ENCODE data around the gene YIF1A. TPM values are rescaled to one million over a fixed set of nuclear protein-coding genes. Genes with fewer than 3 reads are reported as not detected.

The YIF1A gene
- total RNA-seq, 1 experiment from 2014 or later: 64.3 TPM

- H4K8ac ChIP-seq (replicated peaks; ENCODE audit: insufficient read length, low read depth, low read length): no peak overlapping the region
- no peaks in the 10 kb centered on the region for H3K79me2 ChIP-seq (ENCODE audit: insufficient read depth, low read length)
- H3K18ac ChIP-seq (ENCODE audit: insufficient read length, low read depth, low read length): no peak overlapping the region
- no peak overlapping the region for H3K4me3 Mint-ChIP-seq
- H2AFZ ChIP-seq (ENCODE audit: low read length): no peak overlapping the region
- no peak overlapping the region for H4K5ac ChIP-seq (ENCODE audit: insufficient read length, low read depth, low read length)
- H3K27me3 ChIP-seq (ENCODE audit: insufficient read depth, low read length): no peaks in the 10 kb centered on the region
- no peaks in the 10 kb centered on the region for H3K79me1 ChIP-seq (ENCODE audit: insufficient read depth, low read depth, low read length, poor library complexity, severe bottlenecking)
- H2BK20ac ChIP-seq (ENCODE audit: low read depth, low read length, poor library complexity, severe bottlenecking): no peak overlapping the region
- DNase-seq: no peak
- H3T11ph ChIP-seq (ENCODE audit: low read length): no peak overlapping the region
- 0 out of 2 replicates have a peak, but pooled peaks cover 3% of the 10 kb centered on the region for H3K4me1 ChIP-seq (ENCODE audit: insufficient read depth, low read length)
- H3K4ac ChIP-seq (ENCODE audit: low read depth, low read length): no peak overlapping the region
- no peak overlapping the region for H3K27ac Mint-ChIP-seq
- no peak overlapping the region for H3K56ac ChIP-seq (ENCODE audit: insufficient read length, low read depth, low read length)
- no peak for TF ChIP-seq CTCF (conservative IDR thresholded peaks at IDR 0.05)
- no peak overlapping the region for H3K9ac ChIP-seq (ENCODE audit: extremely low read depth, insufficient read length, low read length)
- H3K4me2 ChIP-seq (ENCODE audit: insufficient read depth, insufficient read length, low read length): no peak overlapping the region
- peaks cover 10% of the 10 kb centered on the region for H3K27me3 Mint-ChIP-seq (ENCODE audit: low read depth)
- no peak overlapping the region for H2AK5ac ChIP-seq (ENCODE audit: insufficient read length, low read length)
- H3K9me3 ChIP-seq (ENCODE audit: control insufficient read depth, low read depth, low read length): no peaks in the 10 kb centered on the region
- H3K14ac ChIP-seq (ENCODE audit: insufficient read depth, low read length): no peak overlapping the region
- WGBS (ENCODE audit: extremely low coverage, insufficient read length, low lambda C conversion rate): no CpG with 5 or more reads among the region's 3 CpGs
- H2BK5ac ChIP-seq (ENCODE audit: insufficient read length, low read length): no peak overlapping the region
- H4K91ac ChIP-seq (ENCODE audit: insufficient read length, low read depth, low read length): no peak overlapping the region
- H3K23ac ChIP-seq (ENCODE audit: insufficient read length, low read depth, low read length): no peak overlapping the region
- H3K4me1 Mint-ChIP-seq: peaks cover 9 to 18% of the 10 kb centered on the region in 2 experiments
- no peak overlapping the region for H2BK120ac ChIP-seq (ENCODE audit: low read depth, low read length, poor library complexity, severe bottlenecking)
- H2BK12ac ChIP-seq (ENCODE audit: insufficient read length, low read depth, low read length): no peak overlapping the region
- no peak overlapping the region for H3K27ac ChIP-seq (ENCODE audit: insufficient read length, low read depth, low read length)
- peaks cover 0 to 5% (median 0%) of the 10 kb centered on the region in 3 experiments; a peak in 3 of 7 replicates for H3K36me3 Mint-ChIP-seq (ENCODE audit: insufficient read depth in 1 of 3, low read depth in 3 of 3)
- no peak overlapping the region for H2BK15ac ChIP-seq (ENCODE audit: low read depth, low read length)
- no peaks in the 10 kb centered on the region for H3K9me3 Mint-ChIP-seq
- H4K20me1 ChIP-seq (ENCODE audit: control insufficient read depth, insufficient read depth, insufficient read length): no peaks in the 10 kb centered on the region
- no peaks in the 10 kb centered on the region for H3K23me2 ChIP-seq (ENCODE audit: insufficient read length, low read depth, low read length, poor library complexity, severe bottlenecking)
Measured at GRCh38 chr11:66328031-66328301, 39.0 kb upstream of the YIF1A start.

All from H9 (cell line).